A549 (cell line): ENCODE data around the gene MPP3.
A peak's percentile ranks its signal among the peaks of the same experiment; 100 is the strongest.

ENCODE experiments used
- POLR2A ChIP-seq: IDR thresholded peaks from 2 replicates; pipeline ENCODE4 v1.6.1; 2012; ENCODE audit warnings: mild to moderate bottlenecking, low read length
- TF ChIP-seq, protein P1 (sequence below): fragments of >200 bp; sonication (Bioruptor Twin); formaldehyde crosslinking; IDR thresholded peaks from 3 replicates; pipeline ENCODE4 v1.5.1; 2016

GRCh38 chr17:43878260-43879175 lies 45.6 kb upstream of the MPP3 start:
- TF ChIP-seq POLR2A: no peak
- TF ChIP-seq, protein P1, sequence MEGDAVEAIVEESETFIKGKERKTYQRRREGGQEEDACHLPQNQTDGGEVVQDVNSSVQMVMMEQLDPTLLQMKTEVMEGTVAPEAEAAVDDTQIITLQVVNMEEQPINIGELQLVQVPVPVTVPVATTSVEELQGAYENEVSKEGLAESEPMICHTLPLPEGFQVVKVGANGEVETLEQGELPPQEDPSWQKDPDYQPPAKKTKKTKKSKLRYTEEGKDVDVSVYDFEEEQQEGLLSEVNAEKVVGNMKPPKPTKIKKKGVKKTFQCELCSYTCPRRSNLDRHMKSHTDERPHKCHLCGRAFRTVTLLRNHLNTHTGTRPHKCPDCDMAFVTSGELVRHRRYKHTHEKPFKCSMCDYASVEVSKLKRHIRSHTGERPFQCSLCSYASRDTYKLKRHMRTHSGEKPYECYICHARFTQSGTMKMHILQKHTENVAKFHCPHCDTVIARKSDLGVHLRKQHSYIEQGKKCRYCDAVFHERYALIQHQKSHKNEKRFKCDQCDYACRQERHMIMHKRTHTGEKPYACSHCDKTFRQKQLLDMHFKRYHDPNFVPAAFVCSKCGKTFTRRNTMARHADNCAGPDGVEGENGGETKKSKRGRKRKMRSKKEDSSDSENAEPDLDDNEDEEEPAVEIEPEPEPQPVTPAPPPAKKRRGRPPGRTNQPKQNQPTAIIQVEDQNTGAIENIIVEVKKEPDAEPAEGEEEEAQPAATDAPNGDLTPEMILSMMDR: peak; percentile 96
